H1 (cell line): ENCODE measurements around the gene CREBL2. TPM values are rescaled to one million over a fixed set of nuclear protein-coding genes. Genes with fewer than 3 reads are reported as not detected.

ENCODE experiments used
- CTCF ChIA-PET: fragments of 300-600 bp; sonication (Branson Sonifier 250); formaldehyde crosslinking; loops from one replicate; lab custom pipeline; 2021; ENCODE audit not compliant: partially characterized antibody; lab: Charles Lee
- POLR2A ChIA-PET: fragments of 300-600 bp; sonication (Branson Sonifier 250); formaldehyde crosslinking; loops from one replicate; lab custom pipeline; 2021; ENCODE audit warnings: inconsistent platforms; ENCODE audit not compliant: partially characterized antibody; lab: Charles Lee
- DNase-seq, 2 experiments: peaks; one replicate each; pipeline versions ENCODE4 v3.0.0 to v3.0.0-alpha.2; 2010 to 2022; ENCODE audit warnings: low spot score in 2 of 2, low read depth in 1 of 2, mixed read lengths in 1 of 2
- FAIRE-seq: peaks from 2 replicates; lab custom pipeline; 2011; peaks lifted over from hg19 to GRCh38; lab: Jason Lieb, UNC
- H2AFZ ChIP-seq: 2 replicates; pipeline ENCODE4 v1.8.1; 2012; ENCODE audit warnings: low read length, inconsistent platforms
- H2AK5ac ChIP-seq: 2 replicates; pipeline ENCODE4 v1.6.1; 2013; ENCODE audit warnings: low read depth, low read length
- H2BK120ac ChIP-seq: replicated peaks from 2 replicates; pipeline ENCODE3; 2013; ENCODE audit warnings: low read depth, low read length, inconsistent platforms
- H2BK12ac ChIP-seq: 2 replicates; pipeline ENCODE4 v1.6.1; 2013; ENCODE audit warnings: low read depth, low read length
- H2BK15ac ChIP-seq: 2 replicates; pipeline ENCODE4 v1.6.1; 2013; ENCODE audit warnings: low read length
- H2BK20ac ChIP-seq: 2 replicates; pipeline ENCODE4 v1.6.1; 2013; ENCODE audit warnings: low read length
- H2BK5ac ChIP-seq: 2 replicates; pipeline ENCODE4 v1.6.1; 2013; ENCODE audit warnings: low read depth, low read length
- H3K14ac ChIP-seq: 2 replicates; pipeline ENCODE4 v1.6.1; 2013; ENCODE audit warnings: inconsistent platforms; ENCODE audit not compliant: insufficient read length
- H3K18ac ChIP-seq: 2 replicates; pipeline ENCODE4 v1.6.1; 2013; ENCODE audit warnings: low read length; ENCODE audit errors: extremely low read depth
- H3K23ac ChIP-seq: 2 replicates; pipeline ENCODE4 v1.6.1; 2013; ENCODE audit warnings: inconsistent platforms; ENCODE audit not compliant: insufficient read length
- H3K23me2 ChIP-seq: 2 replicates; pipeline ENCODE4 v1.6.1; 2013; ENCODE audit warnings: low read depth, low read length
- H3K27ac ChIP-seq: 2 replicates; pipeline ENCODE4 v1.6.1; 2011; ENCODE audit warnings: low read depth, low read length, inconsistent platforms
- H3K27me3 ChIP-seq, 4 experiments: replicated peaks in 1 of 4; 1 replicate in 1 of 4; 2 replicates in 3 of 4; pipeline versions ENCODE4 v1.6.1 to v1.8.1; 2011 to 2013; ENCODE audit warnings: low read length in 3 of 4, mild to moderate bottlenecking in 3 of 4, inconsistent platforms in 2 of 4, mixed read lengths in 2 of 4, moderate library complexity in 1 of 4; ENCODE audit not compliant: control insufficient read depth in 3 of 4, insufficient read depth in 3 of 4; ENCODE audit errors: extremely low read depth in 1 of 4
- H3K36me3 ChIP-seq, 4 experiments: 2 replicates each; pipeline versions ENCODE4 v1.6.1 to v1.8.1; 2011 to 2013; ENCODE audit warnings: mild to moderate bottlenecking in 4 of 4, low read length in 3 of 4, moderate library complexity in 2 of 4, control low read depth in 1 of 4, inconsistent platforms in 1 of 4; ENCODE audit not compliant: insufficient read depth in 4 of 4, control insufficient read depth in 2 of 4
- H3K4ac ChIP-seq: replicated peaks from 2 replicates; pipeline ENCODE3; 2013; ENCODE audit warnings: low read length, low read depth, mixed read lengths, inconsistent platforms; ENCODE audit not compliant: insufficient read length
- H3K4me1 ChIP-seq, 4 experiments: replicated peaks in 1 of 4; 1 replicate in 1 of 4; 2 replicates in 3 of 4; pipeline versions ENCODE4 v1.6.1 to v1.8.1; 2011 to 2013; ENCODE audit warnings: low read length in 3 of 4, inconsistent platforms in 2 of 4, mixed read lengths in 1 of 4; ENCODE audit not compliant: insufficient read depth in 4 of 4, control insufficient read depth in 3 of 4
- H3K4me2 ChIP-seq, 2 experiments: 2 replicates each; pipeline versions ENCODE4 v1.6.1 to v1.8.1; 2011 to 2013; ENCODE audit warnings: low read depth in 2 of 2, low read length in 2 of 2, control low read depth in 1 of 2, inconsistent platforms in 1 of 2, mild to moderate bottlenecking in 1 of 2; ENCODE audit not compliant: insufficient read depth in 1 of 2
- H3K4me3 ChIP-seq, 4 experiments: fragments of 200-600, 300-600 bp in 1 of 4; sonication (generic), shearing (Covaris generic), sonication (Bioruptor Twin) in 1 of 4; 2 replicates each; pipeline versions ENCODE4 v1.5.1 to v1.8.1; 2011 to 2016; ENCODE audit warnings: low read length in 4 of 4, low read depth in 3 of 4, control low read depth in 2 of 4, inconsistent platforms in 2 of 4, mild to moderate bottlenecking in 2 of 4, mixed read lengths in 1 of 4, moderate library complexity in 1 of 4; ENCODE audit not compliant: insufficient read depth in 2 of 4; ENCODE audit errors: extremely low read depth in 1 of 4
- H3K56ac ChIP-seq: replicated peaks from 2 replicates; pipeline ENCODE3; 2013; ENCODE audit warnings: low read depth, mild to moderate bottlenecking, mixed read lengths, low read length, inconsistent platforms; ENCODE audit not compliant: insufficient read length
- H3K79me1 ChIP-seq: 2 replicates; pipeline ENCODE4 v1.6.1; 2013; ENCODE audit warnings: low read depth, low read length, control low read depth
- H3K79me2 ChIP-seq, 2 experiments: 2 replicates each; pipeline versions ENCODE4 v1.6.1 to v1.8.1; 2012 to 2013; ENCODE audit warnings: low read length in 2 of 2, mild to moderate bottlenecking in 2 of 2, inconsistent platforms in 1 of 2; ENCODE audit not compliant: insufficient read depth in 2 of 2, control insufficient read depth in 1 of 2
- H3K9ac ChIP-seq, 4 experiments: replicated peaks in 1 of 4; 1 replicate in 1 of 4; 2 replicates in 3 of 4; pipeline versions ENCODE4 v1.6.1 to v1.8.1; 2011 to 2013; ENCODE audit warnings: low read depth in 3 of 4, low read length in 3 of 4, control low read depth in 2 of 4, mild to moderate bottlenecking in 2 of 4, moderate library complexity in 2 of 4, inconsistent platforms in 1 of 4; ENCODE audit errors: extremely low read depth in 1 of 4
- H3K9me3 ChIP-seq, 2 experiments: 2 replicates each; pipeline versions ENCODE4 v1.6.1 to v1.8.1; 2012 to 2013; ENCODE audit warnings: mild to moderate bottlenecking in 2 of 2, moderate library complexity in 2 of 2, control low read depth in 1 of 2, inconsistent platforms in 1 of 2, low read depth in 1 of 2, low read length in 1 of 2, mixed read lengths in 1 of 2; ENCODE audit not compliant: insufficient read depth in 2 of 2
- H4K20me1 ChIP-seq, 2 experiments: replicated peaks in 1 of 2; 2 replicates each; pipeline versions ENCODE3 to v1.8.1; 2011 to 2013; ENCODE audit warnings: inconsistent platforms in 2 of 2, low read length in 2 of 2, mild to moderate bottlenecking in 1 of 2; ENCODE audit not compliant: insufficient read depth in 2 of 2, control insufficient read depth in 1 of 2
- H4K5ac ChIP-seq: 2 replicates; pipeline ENCODE4 v1.6.1; 2013; ENCODE audit warnings: low read length, low read depth, mixed read lengths, inconsistent platforms; ENCODE audit not compliant: insufficient read length
- H4K8ac ChIP-seq: 2 replicates; pipeline ENCODE4 v1.8.0; 2013; ENCODE audit warnings: mild to moderate bottlenecking, moderate library complexity, low read length, inconsistent platforms; ENCODE audit not compliant: insufficient read depth; ENCODE audit errors: extremely low read depth
- H4K91ac ChIP-seq: replicated peaks from 2 replicates; pipeline ENCODE3; 2013; ENCODE audit warnings: low read length, mixed read lengths, inconsistent platforms; ENCODE audit not compliant: insufficient read length
- ATF3 ChIP-seq: IDR thresholded peaks from 2 replicates; pipeline ENCODE4 v1.6.1; 2011; ENCODE audit warnings: low read depth, mild to moderate bottlenecking, low read length; ENCODE audit not compliant: insufficient read depth
- CHD2 ChIP-seq: IDR thresholded peaks from 2 replicates; pipeline ENCODE4 v1.6.1; 2012; ENCODE audit warnings: low read length, improper control_type of control experiment
- CTBP2 ChIP-seq: IDR thresholded peaks from 2 replicates; pipeline ENCODE4 v1.7.0; 2011; ENCODE audit warnings: borderline replicate concordance, mild to moderate bottlenecking, moderate library complexity, mixed read lengths, low read length; ENCODE audit not compliant: insufficient read depth, insufficient read length
- EZH2 ChIP-seq: fragments of 200-600 bp; sonication (generic); IDR thresholded peaks from 2 replicates; pipeline ENCODE4 v1.7.1; 2012; ENCODE audit warnings: low read depth, mild to moderate bottlenecking, moderate library complexity, low read length, inconsistent platforms; ENCODE audit not compliant: severe bottlenecking
- GABPA ChIP-seq: IDR thresholded peaks from 2 replicates; pipeline ENCODE4 v1.6.1; 2011; ENCODE audit warnings: mild to moderate bottlenecking, low read length, moderate library complexity, borderline replicate concordance; ENCODE audit not compliant: insufficient read depth
- KDM1A ChIP-seq: fragments of 200-600, 300-600 bp; sonication (generic); IDR thresholded peaks from 2 replicates; pipeline ENCODE4 v1.7.1; 2016; ENCODE audit warnings: mild to moderate bottlenecking, low read length, borderline replicate concordance
- PHF8 ChIP-seq: fragments of 200-600 bp; sonication (generic); conservative IDR thresholded peaks from 2 replicates; pipeline ENCODE4 v1.7.1; 2012; ENCODE audit warnings: low read depth, mild to moderate bottlenecking, inconsistent platforms, low read length, moderate library complexity
- RBBP5 ChIP-seq: IDR thresholded peaks from 2 replicates; pipeline ENCODE4 v1.7.1; 2012; ENCODE audit warnings: low read depth, mild to moderate bottlenecking, inconsistent platforms, low read length, moderate library complexity, borderline replicate concordance
- RFX5 ChIP-seq: IDR thresholded peaks from 2 replicates; pipeline ENCODE4 v1.6.1; 2011; ENCODE audit warnings: low read depth, low read length, improper control_type of control experiment, borderline replicate concordance
- SAP30 ChIP-seq: fragments of 300-600 bp; sonication (generic); IDR thresholded peaks from 2 replicates; pipeline ENCODE4 v1.7.1; 2012; ENCODE audit warnings: low read length, moderate library complexity, mild to moderate bottlenecking, inconsistent platforms; ENCODE audit not compliant: insufficient read depth, insufficient replicate concordance
- SIN3A ChIP-seq, 2 experiments: IDR thresholded peaks in 1 of 2; conservative IDR thresholded peaks in 1 of 2; 2 replicates each; pipeline ENCODE4 v1.6.1; 2011 to 2012; ENCODE audit warnings: low read length in 2 of 2, improper control_type of control experiment in 1 of 2, low read depth in 1 of 2, mild to moderate bottlenecking in 1 of 2
- SRF ChIP-seq: IDR thresholded peaks from 2 replicates; pipeline ENCODE4 v1.6.1; 2011; ENCODE audit warnings: mild to moderate bottlenecking, low read depth, low read length, moderate library complexity
- polyA plus RNA-seq, 7 experiments: library from polyadenylated mRNA; depleted of rRNA in 3 of 7; stranded (reverse) in 5 of 7; unstranded in 2 of 7; fragments of >200 nt in 5 of 7; fragments of 200-250 nt in 2 of 7; gene quantifications; 1 replicate in 5 of 7; 2 replicates in 1 of 7; 4 replicates in 1 of 7; pipeline versions ENCODE4 v1.2.1 to v1.2.3, GENCODE V29; 2011 to 2013; ENCODE audit warnings: missing spikeins in 2 of 7, mixed read lengths in 2 of 7
- total RNA-seq: library from RNA; stranded (reverse); fragmentation: NEBNext Ultra II Directional; extraction: Animal tissue kit (Norgen Biotek cat#: 25700); gene quantifications from 2 replicates; pipeline ENCODE4 v1.2.1, GENCODE V29; 2021

The CREBL2 gene
- total and polyA plus RNA-seq, 2 of the 8 experiments (the other 6 are each of a cell fraction or from before 2014, with no cell fraction given), result 9.8 to 18.3 TPM

GRCh38 chr12:12648284-12648683 is 36.6 kb downstream of the CREBL2 start:
- no peaks in the 10 kb centered on the region for H3K79me1 ChIP-seq
- no peak overlapping the region for H3K18ac ChIP-seq
- FAIRE-seq (no peak), DNase-seq (no peak)
- no peak overlapping the region for H2AK5ac ChIP-seq
- H3K23ac ChIP-seq, result no peak overlapping the region
- no peak overlapping the region for H3K56ac ChIP-seq
- no peak overlapping the region for H2AFZ ChIP-seq
- no peaks in the 10 kb centered on the region for H4K20me1 ChIP-seq
- no peak overlapping the region for H2BK120ac ChIP-seq
- H3K9ac ChIP-seq, result no peak overlapping the region
- no peak overlapping the region for H3K4me3 ChIP-seq
- H3K4me1 ChIP-seq, result peaks cover 0 to 16% (median 1%) of the 10 kb centered on the region in 4 experiments; a peak in 2 of 7 replicates
- no peak overlapping the region for H3K27ac ChIP-seq
- H3K4me2 ChIP-seq, result no peak overlapping the region
- no peak overlapping the region for H3K4ac ChIP-seq
- no peak overlapping the region for H3K14ac ChIP-seq
- ChIA-PET CTCF (interaction anchor here (0.9 to 6.4 kb wide), 3 partner anchors 15 to 56 kb away, joined by 3 to 77 read pairs (median 4); no protein-coding TSS in a partner anchor), POLR2A (no interaction called here)
- no peak overlapping the region for H4K5ac ChIP-seq
- H2BK12ac ChIP-seq, result no peak overlapping the region
- no peak overlapping the region for H2BK20ac ChIP-seq
- H2BK5ac ChIP-seq, result no peak overlapping the region
- H3K23me2 ChIP-seq, result no peaks in the 10 kb centered on the region
- H2BK15ac ChIP-seq, result no peak overlapping the region
- H4K8ac ChIP-seq, result no peak overlapping the region
- peaks cover 24 to 29% of the 10 kb centered on the region in 2 experiments for H3K9me3 ChIP-seq
- peaks cover 0 to 6% (median 2%) of the 10 kb centered on the region in 4 experiments; a peak in 3 of 8 replicates for H3K36me3 ChIP-seq
- no peaks in the 10 kb centered on the region for H3K79me2 ChIP-seq
- no peaks in the 10 kb centered on the region for H3K27me3 ChIP-seq
- no peak overlapping the region for H4K91ac ChIP-seq
- TF ChIP-seq SIN3A (conservative IDR thresholded peaks at IDR 0.05 in 1 of 2, IDR thresholded peaks at IDR 0.05 in 1 of 2; ENCODE audit: low read depth in 1 of 2, low read length in 2 of 2) (no peak), ATF3 (no peak), RBBP5 (no peak), CTBP2 (no peak), RFX5 (no peak), KDM1A (no peak), GABPA (no peak), EZH2 (no peak), CHD2 (no peak), SRF (no peak), SAP30 (no peak), PHF8 (no peak)
